DOHH2 (cell line): ENCODE results near the gene PDE10A.

Source experiments
- H3F3A ChIP-seq: fragments of 200-600 bp; sonication (generic), shearing (Covaris generic); 2 replicates; pipeline ENCODE4 v1.6.0; 2016; ENCODE audit warnings: antibody characterized with exemption, mild to moderate bottlenecking; ENCODE audit not compliant: control insufficient read depth, insufficient read depth
- H3K27ac ChIP-seq: fragments of 200-600 bp; sonication (generic); 2 replicates; pipeline ENCODE4 v1.5.1; 2014; ENCODE audit warnings: low read depth, mild to moderate bottlenecking, low read length, moderate library complexity
- H3K27me3 ChIP-seq: fragments of 200-600 bp; sonication (generic); 2 replicates; pipeline ENCODE4 v1.6.1; 2014; ENCODE audit warnings: mild to moderate bottlenecking, low read length, mixed read lengths; ENCODE audit not compliant: control insufficient read depth
- H3K36me3 ChIP-seq: fragments of 200-600 bp; sonication (generic); 2 replicates; pipeline ENCODE4 v1.6.1; 2014; ENCODE audit warnings: mild to moderate bottlenecking, low read length, moderate library complexity, mixed read lengths; ENCODE audit not compliant: control insufficient read depth
- H3K4me1 ChIP-seq: fragments of 200-600 bp; sonication (generic); 2 replicates; pipeline ENCODE4 v1.6.1; 2014; ENCODE audit warnings: mild to moderate bottlenecking, low read length, mixed read lengths; ENCODE audit not compliant: control insufficient read depth
- H3K4me2 ChIP-seq: fragments of 200-600 bp; sonication (generic); 2 replicates; pipeline ENCODE4 v1.6.0; 2014; ENCODE audit warnings: mild to moderate bottlenecking, low read length, moderate library complexity
- H3K4me3 ChIP-seq: fragments of 200-600 bp; sonication (generic); 2 replicates; pipeline ENCODE4 v1.5.1; 2014; ENCODE audit warnings: mild to moderate bottlenecking, low read length, mixed read lengths
- H3K79me2 ChIP-seq: fragments of 200-600 bp; sonication (generic); 2 replicates; pipeline ENCODE4 v1.6.1; 2014; ENCODE audit warnings: mild to moderate bottlenecking, low read length, mixed read lengths; ENCODE audit not compliant: control insufficient read depth
- H3K9me2 ChIP-seq: fragments of 200-600 bp; sonication (generic); replicated peaks from 2 replicates; pipeline ENCODE4 v1.6.1; 2014; ENCODE audit warnings: mild to moderate bottlenecking, low read length, mixed read lengths; ENCODE audit not compliant: control insufficient read depth
- H3K9me3 ChIP-seq: fragments of 200-600 bp; sonication (generic); 2 replicates; pipeline ENCODE4 v1.6.1; 2014; ENCODE audit warnings: antibody characterized with exemption, low read length, mixed read lengths; ENCODE audit not compliant: control insufficient read depth, insufficient read depth
- H4K20me1 ChIP-seq: fragments of 200-600 bp; sonication (generic); 2 replicates; pipeline ENCODE4 v1.6.0; 2014; ENCODE audit warnings: low read depth, mild to moderate bottlenecking, antibody characterized with exemption, low read length, moderate library complexity; ENCODE audit not compliant: control insufficient read depth, insufficient read depth
- EZH2phosphoT487 ChIP-seq: fragments of 200-600 bp; sonication (generic); IDR thresholded peaks from 2 replicates; pipeline ENCODE4 v1.6.1; 2017; ENCODE audit warnings: borderline replicate concordance, mild to moderate bottlenecking, antibody characterized with exemption, low read length, moderate library complexity, mixed read lengths
- TF ChIP-seq, protein P1 (sequence below): fragments of 200-600 bp; sonication (generic); IDR thresholded peaks from one replicate; pipeline ENCODE4 v1.5.1; 2014; ENCODE audit warnings: antibody characterized with exemption, mild to moderate bottlenecking, low read depth, low read length; ENCODE audit not compliant: poor library complexity, severe bottlenecking

The PDE10A gene

DNA sequence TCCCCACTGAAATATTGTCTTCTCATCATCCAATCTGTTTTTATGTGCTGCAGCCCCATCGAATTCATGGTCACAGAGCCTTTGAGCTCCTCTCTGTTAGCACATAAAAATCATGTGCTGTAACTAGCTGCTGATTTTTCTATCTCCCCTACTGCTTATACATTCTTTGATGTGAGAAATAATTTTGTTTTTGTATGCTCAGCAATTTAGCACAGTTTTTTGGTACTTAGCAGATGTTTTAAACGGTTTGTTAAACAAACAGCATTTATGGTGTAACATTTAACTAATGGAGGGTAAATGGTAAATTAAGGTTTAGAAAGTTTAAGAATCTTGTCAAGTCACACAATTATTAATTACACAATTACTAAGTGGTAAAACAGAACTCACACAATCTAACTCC lies 221.9 kb downstream of the PDE10A start:
- Histone ChIP-seq H3K4me3 (no peak overlapping the region), H3K27me3 (no peaks in the 10 kb centered on the region), H3K27ac (no peak overlapping the region), H3K9me2 (no peaks in the 10 kb centered on the region), H3K4me2 (no peak overlapping the region), H4K20me1 (no peaks in the 10 kb centered on the region), H3F3A (no peaks in the 10 kb centered on the region), H3K9me3 (no peaks in the 10 kb centered on the region), H3K79me2 (no peaks in the 10 kb centered on the region), H3K36me3 (no peaks in the 10 kb centered on the region), H3K4me1 (no peaks in the 10 kb centered on the region)
- TF ChIP-seq EZH2phosphoT487, result no peak
- TF ChIP-seq, protein P1, sequence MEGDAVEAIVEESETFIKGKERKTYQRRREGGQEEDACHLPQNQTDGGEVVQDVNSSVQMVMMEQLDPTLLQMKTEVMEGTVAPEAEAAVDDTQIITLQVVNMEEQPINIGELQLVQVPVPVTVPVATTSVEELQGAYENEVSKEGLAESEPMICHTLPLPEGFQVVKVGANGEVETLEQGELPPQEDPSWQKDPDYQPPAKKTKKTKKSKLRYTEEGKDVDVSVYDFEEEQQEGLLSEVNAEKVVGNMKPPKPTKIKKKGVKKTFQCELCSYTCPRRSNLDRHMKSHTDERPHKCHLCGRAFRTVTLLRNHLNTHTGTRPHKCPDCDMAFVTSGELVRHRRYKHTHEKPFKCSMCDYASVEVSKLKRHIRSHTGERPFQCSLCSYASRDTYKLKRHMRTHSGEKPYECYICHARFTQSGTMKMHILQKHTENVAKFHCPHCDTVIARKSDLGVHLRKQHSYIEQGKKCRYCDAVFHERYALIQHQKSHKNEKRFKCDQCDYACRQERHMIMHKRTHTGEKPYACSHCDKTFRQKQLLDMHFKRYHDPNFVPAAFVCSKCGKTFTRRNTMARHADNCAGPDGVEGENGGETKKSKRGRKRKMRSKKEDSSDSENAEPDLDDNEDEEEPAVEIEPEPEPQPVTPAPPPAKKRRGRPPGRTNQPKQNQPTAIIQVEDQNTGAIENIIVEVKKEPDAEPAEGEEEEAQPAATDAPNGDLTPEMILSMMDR, result no peak

DNA sequence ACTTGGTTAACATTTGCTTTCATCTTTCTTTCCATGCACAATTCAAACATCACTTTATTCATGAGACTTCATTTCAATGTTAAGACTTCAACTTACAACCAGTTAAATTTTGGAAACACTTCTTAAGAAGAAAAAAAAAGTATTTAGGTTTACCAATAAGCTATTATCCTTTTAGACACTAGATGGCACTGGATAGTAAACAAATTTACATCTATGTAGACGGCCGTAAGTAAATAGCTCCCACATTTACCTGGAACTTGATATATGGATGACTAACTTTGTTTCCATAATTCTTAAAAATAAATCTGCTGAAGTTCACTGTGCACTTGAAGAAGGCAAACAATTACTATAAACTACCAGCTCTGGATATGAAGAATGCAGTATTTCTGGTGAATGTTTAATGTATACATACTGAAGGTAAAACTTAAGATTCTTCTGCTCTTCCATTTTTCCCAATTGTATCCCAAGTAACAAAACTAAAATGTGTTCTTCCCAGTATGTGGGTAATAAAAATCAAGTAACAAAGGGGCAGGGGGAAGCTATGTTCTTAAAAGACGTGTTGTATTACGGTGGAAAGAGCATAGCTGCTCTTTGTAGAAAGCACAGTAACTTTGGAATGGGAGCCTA lies 223.0 kb downstream of the PDE10A start:
- Histone ChIP-seq H3K4me1 (no peaks in the 10 kb centered on the region), H4K20me1 (no peaks in the 10 kb centered on the region), H3K27ac (no peak overlapping the region), H3K36me3 (no peaks in the 10 kb centered on the region), H3K79me2 (no peaks in the 10 kb centered on the region), H3K27me3 (no peaks in the 10 kb centered on the region), H3K9me3 (no peaks in the 10 kb centered on the region), H3F3A (no peaks in the 10 kb centered on the region), H3K4me3 (no peak overlapping the region), H3K4me2 (no peak overlapping the region), H3K9me2 (no peaks in the 10 kb centered on the region)
- TF ChIP-seq EZH2phosphoT487, result no peak
- TF ChIP-seq, protein P1, result peak; percentile 59

DNA sequence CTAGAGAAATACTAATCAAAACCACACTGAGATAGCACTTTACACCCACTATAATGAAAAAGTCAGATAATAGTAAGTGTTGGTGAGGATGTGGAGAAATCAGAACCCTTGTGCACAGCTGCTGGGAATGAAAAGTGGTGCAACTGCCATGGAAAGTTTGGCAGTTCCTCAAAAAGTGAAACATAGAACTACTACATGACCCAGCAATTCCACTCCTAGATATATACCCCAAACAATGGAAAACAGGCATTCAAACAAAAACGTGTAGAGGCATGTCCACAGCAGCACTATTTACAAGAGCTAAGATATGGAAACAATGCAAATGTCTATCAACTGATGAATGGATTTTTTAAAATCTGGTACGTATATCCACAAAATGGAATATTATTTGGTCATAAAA lies 236.1 kb downstream of the PDE10A start:
- TF ChIP-seq, protein P1, result no peak
- no peak for TF ChIP-seq EZH2phosphoT487
- no peaks in the 10 kb centered on the region for H3K36me3 ChIP-seq
- H3K27ac ChIP-seq, result no peak overlapping the region
- H3K4me2 ChIP-seq, result no peak overlapping the region
- H3F3A ChIP-seq, result no peaks in the 10 kb centered on the region
- H3K4me1 ChIP-seq, result no peaks in the 10 kb centered on the region
- H3K9me3 ChIP-seq, result no peaks in the 10 kb centered on the region
- H3K27me3 ChIP-seq, result no peaks in the 10 kb centered on the region
- no peaks in the 10 kb centered on the region for H4K20me1 ChIP-seq
- no peaks in the 10 kb centered on the region for H3K9me2 ChIP-seq
- no peaks in the 10 kb centered on the region for H3K79me2 ChIP-seq
- H3K4me3 ChIP-seq, result no peak overlapping the region

DNA sequence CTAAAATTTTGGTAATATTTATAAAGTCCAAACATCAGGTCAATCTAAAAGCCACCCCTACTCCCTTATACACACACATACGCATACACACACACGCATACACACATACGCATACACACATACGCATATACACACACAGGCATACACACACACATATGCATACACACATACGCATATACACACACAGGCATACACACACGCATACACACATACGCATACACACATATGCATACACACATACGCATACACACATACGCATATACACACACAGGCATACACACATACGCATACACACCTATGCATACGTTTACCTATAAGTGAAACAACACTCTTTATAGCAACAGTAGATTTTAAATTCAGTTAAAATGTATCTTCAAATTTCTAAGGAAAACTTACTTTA lies 240.8 kb downstream of the PDE10A start:
- Histone ChIP-seq H4K20me1 (no peaks in the 10 kb centered on the region), H3K4me3 (no peak overlapping the region), H3K27ac (no peak overlapping the region), H3K36me3 (no peaks in the 10 kb centered on the region), H3F3A (no peaks in the 10 kb centered on the region), H3K4me1 (no peaks in the 10 kb centered on the region), H3K4me2 (no peak overlapping the region), H3K9me3 (no peaks in the 10 kb centered on the region), H3K79me2 (no peaks in the 10 kb centered on the region), H3K27me3 (no peaks in the 10 kb centered on the region), H3K9me2 (no peaks in the 10 kb centered on the region)
- TF ChIP-seq, protein P1, result no peak
- no peak for TF ChIP-seq EZH2phosphoT487
